ENCODE data around the gene ARRDC1. TPM values are rescaled to one million over a fixed set of nuclear protein-coding genes. Genes with fewer than 3 reads are reported as not detected.

The ARRDC1 gene
- polyA plus RNA-seq, 2 of the 4 experiments (the other 2 are of a cell fraction), result 20.7 to 22.5 TPM

- whole genome bisulfite sequencing (ENCODE audit: missing lambda C conversion rate), result 93% methylated on average over 6 of the region's 6 CpGs
- Histone ChIP-seq H3K27ac (peak overlapping the region in 1 of 2 experiments; percentile 95; a peak in 2 of 6 replicates), H3K9me3 (no peaks in the 10 kb centered on the region), H3K4me3 (peak overlapping the region; percentile 99), H3K4me1 (peaks cover 15% of the 10 kb centered on the region; the same call in 1 of the 3 replicates), H3K4me2 (peak overlapping the region; percentile 95)
- FAIRE-seq, result no peak
- TF ChIP-seq SMC3 (IDR thresholded peaks at IDR 0.05) (no peak), ZSCAN20 (CRISPR knock-in tag; IDR thresholded peaks at IDR 0.05) (no peak), PHF8 (IDR thresholded peaks at IDR 0.05; ENCODE audit: borderline replicate concordance, low read depth) (no peak), SREBF2 (IDR thresholded peaks at IDR 0.05) (no peak), POLR2A (IDR thresholded peaks at IDR 0.05; ENCODE audit: low read length) (no peak), MAX (IDR thresholded peaks at IDR 0.05) (no peak), RARB (CRISPR knock-in tag; IDR thresholded peaks at IDR 0.05) (no peak), FOXS1 (CRISPR knock-in tag; IDR thresholded peaks at IDR 0.05) (no peak), BHLHE40 (IDR thresholded peaks at IDR 0.05; ENCODE audit: low read depth, low read length) (no peak), CBX8 (IDR thresholded peaks at IDR 0.05) (no peak), ESRRA (IDR thresholded peaks at IDR 0.05; ENCODE audit: borderline replicate concordance, low read length) (no peak), CTCF (IDR thresholded peaks at IDR 0.05) (no peak), EHF (CRISPR knock-in tag; IDR thresholded peaks at IDR 0.05) (no peak), RNF2 (IDR thresholded peaks at IDR 0.05; ENCODE audit: borderline replicate concordance, low read depth) (no peak), CHD4 (IDR thresholded peaks at IDR 0.05; ENCODE audit: borderline replicate concordance) (no peak)
- CTCF ChIA-PET, result interaction anchor here (1.1 to 18.5 kb wide), 6 partner anchors 8 to 287 kb away, joined by 3 to 175 read pairs (median 5); partner anchors contain the start of genes DPH7 and NRARP
- no peak for ATAC-seq
- no peak for DNase-seq (ENCODE audit: low read depth in 1 of 2, low spot score in 1 of 2)
- POLR2A ChIA-PET, result interaction anchor here (0.8 to 1.0 kb wide), 2 partner anchors 30 to 461 kb away, joined by 3 to 4 read pairs; partner anchors contain the start of gene EHMT1
These were observed 16.6 kb upstream of the ARRDC1 start for GRCh38 chr9:137588891-137589290.

- WGBS (ENCODE audit: missing lambda C conversion rate), result 32% methylated on average over 16 of the region's 58 CpGs
- ChIA-PET CTCF (interaction anchor here (1.5 to 18.5 kb wide), 4 partner anchors 9 to 31 kb away, joined by 3 to 175 read pairs (median 6); partner anchors contain the start of gene DPH7), POLR2A (interaction anchor here (0.8 to 1.0 kb wide), 2 partner anchors 29 to 462 kb away, joined by 3 to 4 read pairs; partner anchors contain the start of gene EHMT1)
- peak overlapping the region; percentile 99 for H3K4me3 ChIP-seq
- H3K9me3 ChIP-seq, result no peaks in the 10 kb centered on the region
- peak overlapping the region; percentile 95 for H3K4me2 ChIP-seq
- no peak for DNase-seq (ENCODE audit: low read depth in 1 of 2, low spot score in 1 of 2)
- peak overlapping the region; percentile 94 to 95 for H3K27ac ChIP-seq
- TF ChIP-seq CBX2 (IDR thresholded peaks at IDR 0.05; ENCODE audit: borderline replicate concordance, low read depth), result no peak
- TF ChIP-seq RFX5 (IDR thresholded peaks at IDR 0.05), result no peak
- no peak for TF ChIP-seq PBX3 (IDR thresholded peaks at IDR 0.05)
- no peak for TF ChIP-seq MAFK (IDR thresholded peaks at IDR 0.05; ENCODE audit: partially characterized antibody)
- H3K4me1 ChIP-seq, result peaks cover 15% of the 10 kb centered on the region; the same call in 1 of the 3 replicates
- peak in 1 of 2 experiments; percentile 30; a peak in 4 of 6 replicates for ATAC-seq
- FAIRE-seq, result no peak
These were observed 15.9 kb upstream of the ARRDC1 start for GRCh38 chr9:137589441-137590122.

- no peak for FAIRE-seq
- Histone ChIP-seq H3K9me3 (no peaks in the 10 kb centered on the region), H3K27ac (peak overlapping the region; percentile 94 to 95), H3K4me1 (peaks cover 15% of the 10 kb centered on the region; the same call in 1 of the 3 replicates), H3K4me3 (peak overlapping the region; percentile 99), H3K4me2 (peak overlapping the region; percentile 95)
- no peak for DNase-seq (ENCODE audit: low read depth in 1 of 2, low spot score in 1 of 2)
- ChIA-PET CTCF (interaction anchor here (18.5 kb wide), 1 partner anchor 9 kb away, joined by 175 read pairs; the partner anchor contains the start of gene DPH7), POLR2A (interaction anchor here (1.0 to 1.4 kb wide), 4 partner anchors 9 to 29 kb away, joined by 3 to 11 read pairs (median 7); partner anchors contain the start of genes ARRDC1 and EHMT1)
- ATAC-seq, result peak in 1 of 2 experiments; percentile 48; a peak in 3 of 6 replicates
- TF ChIP-seq JUNB (IDR thresholded peaks at IDR 0.05), result no peak
- no peak for TF ChIP-seq CBX8 (IDR thresholded peaks at IDR 0.05)
- no peak for TF ChIP-seq EHMT2 (IDR thresholded peaks at IDR 0.05; ENCODE audit: low read depth)
- TF ChIP-seq HMGXB4 (CRISPR knock-in tag; IDR thresholded peaks at IDR 0.05; ENCODE audit: borderline replicate concordance), result no peak
- TF ChIP-seq RFX5 (IDR thresholded peaks at IDR 0.05), result no peak
- no peak for TF ChIP-seq SMC3 (IDR thresholded peaks at IDR 0.05)
- WGBS (ENCODE audit: missing lambda C conversion rate), result no CpG with 5 or more reads among the region's 61 CpGs
These were observed 15.4 kb upstream of the ARRDC1 start for GRCh38 chr9:137590123-137590468.

Data from A549 (cell line).